ENCODE measurements around the gene LOXHD1.

DNA sequence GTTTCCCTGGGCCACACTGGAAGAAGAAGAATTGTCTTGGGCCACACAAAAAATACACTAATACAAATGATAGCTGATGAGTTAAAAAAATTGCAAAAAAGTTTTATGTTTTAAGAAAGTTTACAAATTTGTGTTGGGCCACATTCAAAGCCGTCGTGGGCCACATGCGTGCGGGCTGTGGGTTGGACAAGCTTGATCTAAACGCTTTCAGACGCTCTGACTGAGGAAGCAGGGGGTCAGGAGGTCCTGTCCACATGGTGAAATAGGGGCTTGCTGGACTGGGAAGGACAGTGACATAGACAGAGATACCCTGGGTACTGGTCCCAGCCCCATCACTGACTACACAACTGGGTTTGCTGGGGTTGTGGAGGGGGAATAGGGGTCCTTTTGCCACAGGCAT lies 86.4 kb downstream of the LOXHD1 start:
- TF ChIP-seq, protein P1, sequence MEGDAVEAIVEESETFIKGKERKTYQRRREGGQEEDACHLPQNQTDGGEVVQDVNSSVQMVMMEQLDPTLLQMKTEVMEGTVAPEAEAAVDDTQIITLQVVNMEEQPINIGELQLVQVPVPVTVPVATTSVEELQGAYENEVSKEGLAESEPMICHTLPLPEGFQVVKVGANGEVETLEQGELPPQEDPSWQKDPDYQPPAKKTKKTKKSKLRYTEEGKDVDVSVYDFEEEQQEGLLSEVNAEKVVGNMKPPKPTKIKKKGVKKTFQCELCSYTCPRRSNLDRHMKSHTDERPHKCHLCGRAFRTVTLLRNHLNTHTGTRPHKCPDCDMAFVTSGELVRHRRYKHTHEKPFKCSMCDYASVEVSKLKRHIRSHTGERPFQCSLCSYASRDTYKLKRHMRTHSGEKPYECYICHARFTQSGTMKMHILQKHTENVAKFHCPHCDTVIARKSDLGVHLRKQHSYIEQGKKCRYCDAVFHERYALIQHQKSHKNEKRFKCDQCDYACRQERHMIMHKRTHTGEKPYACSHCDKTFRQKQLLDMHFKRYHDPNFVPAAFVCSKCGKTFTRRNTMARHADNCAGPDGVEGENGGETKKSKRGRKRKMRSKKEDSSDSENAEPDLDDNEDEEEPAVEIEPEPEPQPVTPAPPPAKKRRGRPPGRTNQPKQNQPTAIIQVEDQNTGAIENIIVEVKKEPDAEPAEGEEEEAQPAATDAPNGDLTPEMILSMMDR (IDR thresholded peaks at IDR 0.05; ENCODE audit: low read depth, low read length): no peak
- no peak for TF ChIP-seq POLR2A (IDR thresholded peaks at IDR 0.05; ENCODE audit: extremely low read depth, insufficient read length)
